AG04450 (cell line): ENCODE measurements around the gene TRIM71. TPM values are rescaled to one million over a fixed set of nuclear protein-coding genes. Genes with fewer than 3 reads are reported as not detected.
"Not testable (repeated sequence)": the region's sequence is repeated elsewhere in the genome, so short reads cannot be mapped to it uniquely, and the experiment has no call there.

Experiments
- CTCF ChIA-PET: fragments of 300-600, 350-600 bp; formaldehyde crosslinking; extraction: SDS; loops from one replicate; lab custom pipeline; 2022; ENCODE audit warnings: antibody characterized with exemption, inconsistent platforms; lab: Charles Lee
- POLR2A ChIA-PET: fragments of 350-600 bp; formaldehyde crosslinking; extraction: SDS; loops from one replicate; lab custom pipeline; 2021; ENCODE audit warnings: antibody characterized with exemption, inconsistent platforms; lab: Yijun Ruan, JAX
- DNase-seq: peaks from one replicate; pipeline ENCODE4 v3.0.0-alpha.2; 2011; ENCODE audit warnings: low read depth, low spot score
- H3K27ac ChIP-seq: one replicate; pipeline ENCODE4 v1.5.1; 2012; ENCODE audit warnings: low read depth, low read length, control low read depth
- H3K27me3 ChIP-seq: one replicate; pipeline ENCODE4 v1.6.0; 2012; ENCODE audit warnings: low read length; ENCODE audit not compliant: control insufficient read depth, insufficient read depth
- H3K4me3 ChIP-seq: 2 replicates; pipeline ENCODE4 v1.5.1; 2011; ENCODE audit warnings: mild to moderate bottlenecking, low read depth, low read length, control low read depth
- H3K9me3 ChIP-seq: 2 replicates; pipeline ENCODE4 v1.5.1; 2012; ENCODE audit warnings: low read length; ENCODE audit not compliant: control insufficient read depth, insufficient read depth
- CTCF ChIP-seq: IDR thresholded peaks from 2 replicates; pipeline ENCODE4 v1.5.1; 2011; ENCODE audit warnings: low read depth, low read length, control low read depth, inconsistent platforms
- polyA plus RNA-seq: library from polyadenylated mRNA; depleted of rRNA; stranded (reverse); fragments of >200 nt; gene quantifications from 2 replicates; pipeline ENCODE4 v1.2.3, GENCODE V29; 2011

Gene TRIM71
- polyA plus RNA-seq, 1 experiment = not detected

- ChIA-PET CTCF (no interaction called here), POLR2A (no interaction called here)
- TF ChIP-seq CTCF = no peak
- Histone ChIP-seq H3K4me3 (no peak overlapping the region), H3K27ac (no peak overlapping the region), H3K27me3 (peaks cover 53% of the 10 kb centered on the region), H3K9me3 (peaks cover 15% of the 10 kb centered on the region)
- no peak for DNase-seq
Observed at GRCh38 chr3:32822609-32823498, 5.1 kb downstream of the TRIM71 start.

- POLR2A ChIA-PET, H3K27ac ChIP-seq, CTCF ChIA-PET, H3K4me3 ChIP-seq, DNase-seq: not testable (repeated sequence)
- Histone ChIP-seq H3K27me3 (peaks cover 48% of the 10 kb centered on the region), H3K9me3 (peaks cover 14% of the 10 kb centered on the region)
Observed at GRCh38 chr3:32823641-32824184, 5.9 kb downstream of the TRIM71 start.

- peaks cover 29% of the 10 kb centered on the region for H3K27me3 ChIP-seq
- no peak for DNase-seq
- H3K27ac ChIP-seq = no peak overlapping the region
- POLR2A ChIA-PET = no interaction called here
- no peak for TF ChIP-seq CTCF
- no peak overlapping the region for H3K4me3 ChIP-seq
- CTCF ChIA-PET = interaction anchor here (0.6 kb wide), 1 partner anchor 248 kb away, joined by 6 read pairs; no protein-coding TSS in a partner anchor
- no peaks in the 10 kb centered on the region for H3K9me3 ChIP-seq
Observed at GRCh38 chr3:32825601-32826375, 8.0 kb downstream of the TRIM71 start.

GRCh38 chr3:32831062-32831461 lies 13.3 kb downstream of the TRIM71 start:
- H3K9me3 ChIP-seq = no peaks in the 10 kb centered on the region
- ChIA-PET POLR2A (interaction anchor here (0.7 kb wide), 1 partner anchor 36 kb away, joined by 6 read pairs; no protein-coding TSS in a partner anchor), CTCF (no interaction called here)
- no peak for TF ChIP-seq CTCF
- DNase-seq = no peak
- no peak overlapping the region for H3K27ac ChIP-seq
- no peak overlapping the region for H3K4me3 ChIP-seq
- H3K27me3 ChIP-seq = peaks cover 15% of the 10 kb centered on the region

GRCh38 chr3:32831791-32832190 lies 14.0 kb downstream of the TRIM71 start:
- ChIA-PET CTCF (no interaction called here), POLR2A (no interaction called here)
- Histone ChIP-seq H3K4me3 (no peak overlapping the region), H3K9me3 (no peaks in the 10 kb centered on the region), H3K27ac (no peak overlapping the region), H3K27me3 (peaks cover 22% of the 10 kb centered on the region)
- DNase-seq = no peak
- no peak for TF ChIP-seq CTCF
